Measurements from ENCODE around the gene INHA.
A peak's percentile ranks its signal among the peaks of the same experiment; 100 is the strongest.

INHA gene, protein sequence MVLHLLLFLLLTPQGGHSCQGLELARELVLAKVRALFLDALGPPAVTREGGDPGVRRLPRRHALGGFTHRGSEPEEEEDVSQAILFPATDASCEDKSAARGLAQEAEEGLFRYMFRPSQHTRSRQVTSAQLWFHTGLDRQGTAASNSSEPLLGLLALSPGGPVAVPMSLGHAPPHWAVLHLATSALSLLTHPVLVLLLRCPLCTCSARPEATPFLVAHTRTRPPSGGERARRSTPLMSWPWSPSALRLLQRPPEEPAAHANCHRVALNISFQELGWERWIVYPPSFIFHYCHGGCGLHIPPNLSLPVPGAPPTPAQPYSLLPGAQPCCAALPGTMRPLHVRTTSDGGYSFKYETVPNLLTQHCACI

DNA sequence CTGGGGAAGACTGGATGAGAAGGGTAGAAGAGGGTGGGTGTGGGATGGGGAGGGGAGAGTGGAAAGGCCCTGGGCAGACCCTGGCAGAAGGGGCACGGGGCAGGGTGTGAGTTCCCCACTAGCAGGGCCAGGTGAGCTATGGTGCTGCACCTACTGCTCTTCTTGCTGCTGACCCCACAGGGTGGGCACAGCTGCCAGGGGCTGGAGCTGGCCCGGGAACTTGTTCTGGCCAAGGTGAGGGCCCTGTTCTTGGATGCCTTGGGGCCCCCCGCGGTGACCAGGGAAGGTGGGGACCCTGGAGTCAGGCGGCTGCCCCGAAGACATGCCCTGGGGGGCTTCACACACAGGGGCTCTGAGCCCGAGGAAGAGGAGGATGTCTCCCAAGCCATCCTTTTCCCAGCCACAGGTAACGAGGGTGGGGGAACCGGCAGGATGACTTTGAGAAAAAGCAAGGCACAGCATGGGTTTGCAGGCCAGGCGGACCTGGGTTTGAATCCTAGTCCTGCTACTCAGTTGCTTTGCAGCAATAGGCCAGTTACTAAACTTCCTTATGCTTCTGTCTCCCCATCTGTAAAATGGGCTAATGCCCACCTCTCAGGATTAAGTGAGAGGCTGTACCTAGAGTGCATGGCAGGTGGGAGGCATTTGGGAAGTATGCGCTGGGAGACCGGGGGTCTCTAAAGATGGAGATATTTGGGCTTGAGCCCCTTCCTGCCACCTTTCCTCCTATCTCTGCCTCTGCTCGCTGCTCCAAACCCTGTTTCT is at the start of gene INHA:
Gene INHA, plus strand, starts transcription at position 74 of the 765 bp plus-strand sequence. Its CDS starts 65 bp downstream, at position 139.
- DNase-seq = no peak

DNA sequence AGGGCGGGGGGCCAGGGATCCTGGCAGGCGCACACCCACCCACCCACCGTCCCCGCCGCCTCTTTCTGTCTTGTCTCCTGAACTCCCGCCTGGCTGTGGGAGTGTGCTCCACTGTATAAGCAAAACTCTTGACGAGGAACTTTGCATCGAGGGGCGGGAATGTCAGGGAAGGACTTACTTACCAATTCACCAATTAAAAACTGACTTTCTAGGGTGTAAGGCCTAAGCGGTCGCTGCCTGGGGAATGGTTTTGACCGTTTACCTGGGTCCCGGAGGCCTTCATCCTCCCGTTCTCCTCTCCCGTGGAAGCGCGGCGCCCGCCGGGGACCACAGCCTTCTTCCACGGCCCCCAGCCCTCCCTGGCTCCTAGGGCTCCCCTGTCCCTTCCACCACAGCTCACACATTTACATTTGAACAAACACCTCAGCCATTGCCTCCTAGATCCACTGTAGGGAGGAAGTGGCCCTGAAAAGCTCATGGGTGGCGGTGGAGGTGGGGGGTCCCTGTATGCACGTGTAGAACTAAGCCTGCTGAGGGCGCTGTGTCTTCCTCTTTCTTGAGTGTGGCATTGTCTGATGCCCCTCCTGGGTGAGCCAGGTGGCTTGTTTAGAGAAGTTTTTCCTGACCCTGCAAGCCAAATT is 49.0 kb upstream of the INHA start:
- no peak for DNase-seq

DNA sequence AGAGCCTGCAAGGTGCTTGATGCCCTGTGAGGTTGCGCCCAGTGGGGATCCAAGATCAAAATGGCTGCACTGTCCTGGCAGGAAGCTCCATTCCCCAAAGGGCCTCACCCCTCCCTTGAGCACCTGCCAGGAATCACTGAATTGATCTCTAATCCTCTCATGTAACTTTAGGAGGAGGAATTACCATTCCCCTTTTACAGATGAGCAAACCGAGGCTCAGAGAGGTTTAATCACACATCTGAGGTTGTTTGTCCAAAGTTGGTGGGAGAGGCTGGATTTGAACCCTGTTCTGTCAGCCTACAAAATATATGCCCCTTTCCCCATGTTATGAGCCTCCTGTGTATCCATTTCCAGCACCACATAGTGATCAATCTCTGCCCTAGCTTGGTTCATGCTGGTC is 47.3 kb upstream of the INHA start:
- no peak for DNase-seq

DNA sequence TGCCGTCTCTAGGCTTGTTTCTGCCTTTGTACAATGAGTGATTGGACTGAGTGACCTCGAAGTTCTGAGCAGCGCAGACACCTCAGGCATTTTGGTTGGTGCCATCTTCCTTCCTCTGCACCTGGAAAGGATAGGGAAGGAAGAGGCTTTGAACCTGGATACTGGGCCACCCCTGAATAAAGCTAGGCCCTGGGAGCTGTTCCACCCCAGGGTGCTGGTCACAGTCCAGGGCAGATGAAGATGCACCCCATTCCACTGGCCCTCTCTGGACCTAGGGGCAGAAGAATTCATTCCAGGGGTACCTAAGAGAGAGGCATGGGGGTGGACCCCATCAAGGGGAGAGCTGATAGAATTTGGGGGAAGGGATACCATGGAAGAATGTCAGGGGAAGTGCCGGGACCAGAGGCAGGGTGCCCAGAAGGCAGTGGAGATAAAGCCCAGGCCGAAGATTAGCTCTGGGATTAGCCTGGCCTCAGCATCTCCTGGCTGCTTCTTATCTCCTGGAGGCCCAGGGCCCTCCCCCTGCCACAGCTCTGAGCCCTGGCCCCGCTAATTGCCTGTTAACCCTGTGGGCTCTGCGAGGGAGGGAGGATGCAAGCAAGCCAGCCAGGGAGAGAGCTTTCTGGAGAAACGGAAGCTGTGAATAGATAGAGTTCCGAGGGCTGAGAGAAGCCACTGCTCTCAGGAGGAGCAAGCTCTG is 46.4 kb upstream of the INHA start:
- no peak for DNase-seq

DNA sequence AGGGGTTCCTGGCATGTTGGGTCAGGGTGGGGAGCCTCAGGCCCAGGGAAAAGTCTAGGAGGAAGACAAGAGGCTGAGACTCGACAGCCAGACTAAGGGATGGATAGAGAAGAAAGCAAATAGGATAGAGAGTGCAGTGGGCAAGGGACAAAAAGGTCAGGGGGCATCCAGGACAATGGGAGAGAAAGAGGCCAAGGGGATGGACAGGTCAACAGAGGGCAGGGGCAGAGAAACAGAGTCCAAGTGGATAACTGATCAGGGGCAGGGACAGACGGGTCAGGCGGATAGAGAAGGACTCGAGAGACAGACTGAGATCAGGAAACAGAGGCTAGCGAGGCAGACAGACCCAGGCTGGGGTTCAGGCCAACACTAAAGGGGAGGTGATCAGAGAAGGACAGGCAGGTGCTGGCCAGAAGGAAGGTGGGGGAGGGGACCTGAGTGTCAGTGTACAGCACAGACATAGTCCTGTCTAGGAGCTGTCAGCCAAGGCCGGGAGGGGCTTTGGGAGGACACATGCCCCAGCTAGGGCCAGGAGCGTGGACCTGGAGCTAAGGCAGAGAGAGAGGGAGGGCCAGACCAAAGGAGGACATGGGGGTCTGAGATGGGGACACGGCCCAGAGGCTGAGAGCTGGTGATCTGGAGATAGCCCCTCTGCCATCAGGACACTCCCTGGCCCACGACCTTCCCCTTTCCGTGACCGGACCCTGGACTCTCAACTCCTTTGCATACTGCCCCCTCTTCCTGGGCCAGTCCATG is 45.6 kb upstream of the INHA start:
- no peak for DNase-seq

DNA sequence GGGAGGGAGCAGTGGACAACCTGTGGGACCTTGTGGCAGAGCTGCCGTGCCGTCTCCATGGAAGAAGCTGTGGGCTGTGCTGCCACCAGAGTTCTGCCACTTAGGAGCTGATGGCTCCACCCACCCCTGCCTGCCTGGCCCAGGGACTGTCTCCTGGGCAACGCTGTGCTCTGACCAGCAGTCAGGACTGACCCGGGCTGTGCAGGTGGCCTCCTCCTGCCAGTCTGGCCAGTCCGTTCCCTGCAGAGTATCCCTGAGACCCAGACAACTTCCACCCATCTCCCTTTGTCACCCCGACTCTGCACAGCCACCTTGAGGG is 45.1 kb upstream of the INHA start:
- DNase-seq = no peak

DNA sequence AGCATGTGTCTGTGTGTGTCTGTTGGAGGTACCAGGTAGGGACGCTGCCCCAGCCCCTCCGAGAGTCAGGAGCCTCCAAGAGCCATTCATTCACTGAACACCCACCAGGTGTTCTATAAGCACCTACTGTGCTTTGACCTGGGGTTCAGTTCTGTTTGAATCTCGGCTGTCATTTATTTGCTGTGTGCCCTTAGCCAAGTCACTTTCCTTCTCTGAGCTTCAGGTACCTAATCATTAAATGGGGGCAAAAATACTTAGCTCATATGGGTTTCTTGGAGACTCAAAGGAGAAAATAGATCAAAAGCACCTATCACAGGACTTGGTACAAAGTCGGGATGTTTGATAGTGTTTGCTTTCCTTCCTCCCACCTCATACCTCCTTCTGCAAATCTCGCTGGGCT is 44.6 kb upstream of the INHA start:
- DNase-seq = no peak

DNA sequence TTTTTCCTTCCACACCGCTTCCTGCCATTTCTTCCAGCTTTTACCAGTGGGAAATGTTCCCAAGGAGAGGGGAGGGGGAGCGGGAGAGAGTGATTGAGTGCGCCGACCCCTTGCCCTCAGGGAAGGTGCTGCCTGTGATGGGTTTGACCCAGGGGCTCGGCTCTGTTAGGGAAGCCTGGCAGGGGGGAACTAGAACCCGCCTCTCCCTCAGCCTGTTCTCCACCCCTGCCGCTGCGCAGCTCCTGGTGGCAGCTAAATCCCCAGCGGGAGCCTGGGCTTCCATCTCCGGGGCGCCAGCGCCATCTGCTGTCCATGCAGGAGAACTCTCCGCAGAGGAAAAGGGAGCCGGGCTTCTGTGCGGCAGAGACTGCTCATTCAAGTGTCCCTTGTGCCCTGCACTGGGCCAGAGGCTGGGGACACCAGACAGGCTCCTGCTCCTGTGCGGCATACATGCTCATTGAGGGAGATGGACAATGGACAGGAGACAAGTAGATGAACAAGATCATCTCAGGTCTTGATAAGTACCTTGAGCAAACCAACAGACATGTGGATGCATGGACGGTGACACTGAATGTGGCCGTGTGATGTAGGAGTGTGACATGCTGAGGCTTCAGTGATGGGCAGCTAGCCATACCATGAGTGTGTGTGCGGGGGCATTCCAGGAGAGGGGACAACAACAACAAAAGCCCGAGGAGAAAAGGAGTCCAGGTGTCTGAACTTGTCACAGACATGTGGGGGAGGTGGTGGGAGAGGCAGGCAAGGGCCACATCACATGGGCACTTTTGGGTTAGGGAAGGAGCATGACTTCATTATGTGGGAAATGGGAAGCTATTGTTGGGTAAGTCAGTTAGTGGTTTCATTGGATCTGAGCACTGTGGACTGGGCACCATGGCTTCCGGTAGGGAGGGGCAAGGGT is 41.8 kb upstream of the INHA start:
- DNase-seq = peak; percentile 85

DNA sequence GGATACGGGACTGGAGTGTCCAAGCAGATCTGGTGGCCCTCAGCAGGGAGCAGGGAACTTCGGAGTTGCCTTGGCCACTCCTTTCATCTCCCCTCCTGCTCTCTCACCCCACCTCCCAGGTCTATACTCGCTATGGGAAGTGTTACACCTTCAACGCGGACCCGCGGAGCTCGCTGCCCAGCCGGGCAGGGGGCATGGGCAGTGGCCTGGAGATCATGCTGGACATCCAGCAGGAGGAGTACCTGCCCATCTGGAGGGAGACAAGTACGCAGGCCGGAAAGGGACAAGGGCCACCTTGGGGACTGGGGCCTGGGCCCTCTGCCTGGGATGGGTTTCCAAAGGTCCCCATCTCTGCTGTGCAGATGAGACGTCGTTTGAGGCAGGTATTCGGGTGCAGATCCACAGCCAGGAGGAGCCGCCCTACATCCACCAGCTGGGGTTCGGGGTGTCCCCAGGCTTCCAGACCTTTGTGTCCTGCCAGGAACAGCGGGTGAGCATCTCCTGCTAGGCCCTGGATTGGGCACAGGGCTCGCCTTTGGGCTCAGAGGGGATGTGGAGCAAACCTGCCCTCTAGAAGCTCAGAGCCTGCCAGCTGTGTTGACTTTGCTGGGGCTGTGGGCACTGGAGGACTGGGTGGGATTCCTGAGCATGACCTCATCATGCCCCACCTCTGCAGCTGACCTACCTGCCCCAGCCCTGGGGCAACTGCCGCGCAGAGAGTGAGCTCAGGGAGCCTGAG is 40.3 kb upstream of the INHA start:
- no peak for DNase-seq

DNA sequence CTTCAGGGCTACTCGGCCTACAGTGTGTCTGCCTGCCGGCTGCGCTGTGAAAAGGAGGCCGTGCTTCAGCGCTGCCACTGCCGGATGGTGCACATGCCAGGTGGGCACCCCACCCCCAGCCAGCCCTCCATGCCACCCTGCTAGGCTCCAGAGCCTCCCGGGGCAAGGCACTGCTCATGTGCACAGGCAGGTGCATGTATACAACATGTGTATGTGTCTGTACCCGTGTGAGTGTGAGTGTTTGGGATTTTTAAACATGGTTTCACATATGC is 39.8 kb upstream of the INHA start:
- DNase-seq = no peak

DNA sequence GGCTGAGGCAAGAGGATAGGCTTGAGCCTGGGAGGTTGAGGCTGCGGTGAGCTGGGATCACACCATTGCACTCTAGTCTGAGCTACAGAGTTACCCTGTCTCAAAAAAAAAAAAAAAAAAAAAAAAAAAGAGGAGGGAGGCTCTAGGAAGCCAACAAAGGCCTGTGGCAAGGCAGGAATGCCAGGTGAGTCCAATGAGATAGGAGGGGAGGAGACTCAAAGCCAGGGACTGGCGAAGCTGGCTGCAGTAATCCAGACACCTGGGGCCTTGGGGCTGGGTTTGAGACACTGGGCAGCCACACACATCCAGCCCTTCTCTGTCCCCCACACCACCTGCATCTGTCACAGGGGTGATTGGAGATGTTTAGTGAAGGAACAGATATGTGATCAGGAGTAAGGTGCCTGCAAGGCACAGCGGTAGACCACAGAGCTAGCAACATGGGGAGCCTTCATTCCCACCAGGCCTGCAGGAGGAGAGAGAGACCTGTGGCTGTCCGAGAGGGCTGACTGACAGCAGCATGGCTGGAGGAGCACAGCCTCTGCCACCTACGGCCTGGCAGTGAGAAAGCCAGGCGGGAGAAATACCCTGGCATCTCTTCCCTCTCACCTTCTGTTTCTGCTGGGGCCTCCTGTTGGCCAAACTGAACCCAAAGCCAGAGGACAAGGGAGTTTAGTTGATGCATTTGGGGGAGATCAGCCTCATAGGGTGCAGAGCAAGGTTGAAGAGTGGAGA is 38.0 kb upstream of the INHA start:
- DNase-seq = peak; percentile 10

DNA sequence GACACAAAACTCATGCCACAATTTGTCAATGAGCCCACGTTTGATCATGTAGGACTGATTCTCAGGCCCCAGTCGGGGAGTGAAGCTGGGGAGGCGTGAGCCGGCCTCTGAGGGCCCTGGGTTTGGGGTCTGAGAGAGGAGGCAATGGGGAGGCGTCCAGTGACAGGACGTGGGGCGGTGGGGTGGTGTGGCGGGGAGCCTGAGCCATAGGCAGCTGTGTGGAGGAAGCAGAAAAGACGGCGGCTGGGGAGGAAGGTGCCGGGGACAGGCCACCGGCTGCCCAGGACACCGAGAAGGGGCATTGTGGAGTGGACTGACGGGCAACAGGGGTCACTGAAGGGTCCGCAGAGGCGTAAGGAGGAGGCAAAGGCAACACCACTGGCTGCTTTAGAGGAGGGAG is 35.7 kb upstream of the INHA start:
- no peak for DNase-seq

DNA sequence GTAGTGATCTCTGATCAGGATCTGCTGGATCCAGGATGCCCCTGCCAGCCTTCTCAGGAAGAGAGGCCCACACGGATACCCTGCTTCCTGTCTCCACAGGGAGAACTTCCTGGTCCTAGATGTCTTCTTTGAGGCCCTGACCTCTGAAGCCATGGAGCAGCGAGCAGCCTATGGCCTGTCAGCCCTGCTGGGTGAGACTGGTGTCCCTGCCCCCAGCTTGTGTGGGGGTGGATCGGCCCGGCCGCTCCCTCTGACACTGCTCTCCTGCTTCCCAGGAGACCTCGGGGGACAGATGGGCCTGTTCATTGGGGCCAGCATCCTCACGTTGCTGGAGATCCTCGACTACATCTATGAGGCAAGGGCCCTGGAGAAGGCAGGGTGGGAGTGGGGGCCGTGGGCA is 35.1 kb upstream of the INHA start:
- peak; percentile 11 for DNase-seq

DNA sequence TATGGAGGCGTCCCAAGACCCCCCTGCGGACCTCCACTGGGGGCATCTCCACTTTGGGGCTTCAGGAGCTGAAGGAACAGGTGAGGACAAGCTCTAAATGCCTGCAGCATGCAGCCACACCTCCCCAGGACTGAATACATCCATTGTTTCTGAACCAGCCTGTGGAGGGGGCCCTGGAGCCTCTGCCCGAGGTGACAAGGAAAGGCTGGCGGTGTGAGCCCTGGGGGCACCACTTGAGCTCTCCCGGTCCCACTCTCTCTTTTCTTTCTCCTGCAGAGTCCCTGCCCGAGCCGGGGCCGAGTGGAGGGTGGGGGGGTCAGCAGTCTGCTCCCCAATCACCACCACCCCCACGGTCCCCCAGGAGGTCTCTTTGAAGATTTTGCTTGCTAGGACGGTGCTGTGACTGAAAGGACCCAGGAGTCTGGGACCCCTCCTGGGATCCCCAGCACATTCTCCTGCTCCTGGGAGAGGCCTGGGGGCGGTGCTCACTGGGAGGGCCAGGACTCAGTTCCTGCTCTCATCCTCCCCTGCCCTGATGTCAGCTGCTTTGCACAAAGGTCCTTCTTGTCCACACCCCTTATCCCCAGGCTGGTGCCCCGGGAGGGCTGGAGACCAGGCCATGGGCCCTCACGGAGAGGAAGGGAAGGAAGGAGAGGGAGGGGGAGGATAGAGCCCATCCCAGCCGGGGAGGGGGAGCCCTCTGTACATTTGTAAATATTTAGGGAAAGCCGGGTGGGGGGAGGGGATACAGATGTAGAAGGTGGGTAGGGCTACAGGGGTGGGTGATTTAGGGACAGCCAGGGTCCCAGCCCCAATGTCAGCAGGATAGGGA is 34.2 kb upstream of the INHA start:
- no peak for DNase-seq

DNA sequence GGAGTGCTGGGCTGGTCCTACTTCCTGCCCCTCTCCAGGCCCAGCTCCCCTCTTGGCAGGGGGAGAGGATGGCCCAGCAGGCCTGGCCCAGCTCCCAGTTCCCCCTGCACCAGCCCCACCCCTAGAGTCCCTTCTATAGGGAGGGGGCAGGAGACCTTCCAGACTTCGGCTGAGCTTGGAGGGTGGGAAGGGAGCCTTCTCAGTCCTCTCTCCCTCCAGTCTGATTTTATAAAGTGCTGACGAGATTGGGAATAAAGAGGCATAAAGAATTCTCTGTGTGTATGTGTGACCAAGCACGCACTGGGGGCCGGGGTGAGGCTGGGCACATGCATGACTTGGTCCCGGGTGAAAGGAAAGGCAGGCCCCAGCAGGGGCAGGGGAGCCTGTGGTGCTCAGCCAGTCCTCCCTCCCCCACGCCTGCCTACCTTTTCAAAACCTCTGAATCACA is 33.6 kb upstream of the INHA start:
- no peak for DNase-seq

DNA sequence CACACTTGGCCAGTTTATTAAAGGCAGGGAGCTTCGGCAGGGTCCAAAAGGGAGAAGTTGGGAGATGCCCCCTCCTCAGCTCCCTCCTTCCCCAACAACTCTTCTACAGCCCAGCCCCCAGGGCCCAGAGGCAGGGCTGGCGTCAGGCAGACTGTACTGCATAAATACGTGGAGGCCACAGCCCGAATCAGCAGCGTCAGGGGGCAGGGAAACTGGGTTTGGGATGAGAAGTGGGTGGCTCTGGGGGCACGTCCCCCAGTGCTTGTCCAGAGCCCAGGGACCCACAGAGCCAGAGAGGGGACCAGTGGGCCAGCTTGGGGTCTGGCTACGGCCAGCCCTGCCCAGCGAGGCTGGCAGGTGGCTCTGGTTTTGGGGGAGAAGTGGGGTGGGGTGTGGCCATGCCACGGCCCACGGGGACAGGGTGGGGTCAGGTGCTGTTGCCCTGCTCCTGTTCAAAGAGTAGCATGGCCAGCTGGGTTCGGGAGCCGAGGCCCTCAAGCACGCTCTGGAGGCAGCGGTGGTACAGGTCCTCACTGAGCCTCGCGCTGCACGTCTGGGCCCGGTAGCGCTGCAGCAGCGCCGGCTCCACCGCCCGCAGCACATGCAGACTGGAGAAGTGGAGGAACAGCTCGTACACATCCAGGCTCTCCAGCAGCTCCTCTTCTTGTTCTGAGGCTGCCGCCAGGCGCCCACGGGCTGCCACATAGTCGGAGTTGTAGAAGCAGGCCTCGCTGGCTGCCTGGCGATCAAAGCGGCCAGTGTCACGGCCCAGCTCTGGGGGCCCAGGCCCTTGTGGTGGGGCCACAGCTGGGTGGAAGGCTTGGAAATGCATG is 32.9 kb upstream of the INHA start:
- no peak for DNase-seq

DNA sequence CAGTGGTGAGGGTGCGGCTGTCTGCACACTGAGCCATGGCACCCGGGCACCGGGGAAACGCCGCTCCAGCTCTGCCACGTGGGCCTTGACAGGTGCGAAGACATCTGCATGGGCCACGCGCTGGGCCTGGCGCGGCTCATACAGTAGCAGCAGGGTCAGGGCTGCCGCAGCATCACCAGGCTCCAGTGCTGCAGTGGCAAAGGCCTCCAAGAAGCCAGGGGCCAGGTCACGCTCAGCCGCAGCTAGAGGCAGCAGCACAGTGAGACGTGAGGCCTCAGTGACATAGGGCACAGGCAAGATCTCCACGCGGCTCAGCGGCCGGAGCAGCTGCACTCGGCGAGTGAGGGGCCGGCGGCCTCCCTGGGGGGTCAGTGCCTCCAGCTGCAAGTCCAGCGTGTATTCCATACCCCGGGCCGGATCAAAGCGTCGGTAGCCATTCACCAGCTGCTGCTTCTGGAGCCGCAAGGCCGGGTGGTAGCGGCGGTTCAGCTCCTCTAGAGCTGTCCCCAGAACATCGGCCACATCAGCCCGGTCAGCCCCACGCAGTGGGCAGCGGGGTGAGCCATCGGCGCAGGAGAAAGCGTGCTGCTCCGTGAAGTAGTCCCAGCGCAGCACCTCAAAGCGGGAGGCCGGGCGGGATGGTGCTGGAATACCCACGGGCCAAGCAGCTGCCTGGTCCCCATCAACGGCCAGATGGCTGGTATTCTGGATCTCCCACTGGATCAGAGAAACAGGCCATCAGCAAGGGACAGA is 32.0 kb upstream of the INHA start:
- DNase-seq = no peak
